Effector memory CD8-positive, alpha-beta T cell (primary cell): ENCODE results near the gene AMY1B.
"Not testable (repeated sequence)": the region's sequence is repeated elsewhere in the genome, so short reads cannot be mapped to it uniquely, and the experiment has no call there.

Experiments used
- ATAC-seq: fragments of 150-1000 bp; cut with Tn5 transposase; replicated peaks from 2 replicates; pipeline ENCODE4 v1.10.0; 2021; ENCODE audit warnings: mild to moderate bottlenecking, moderate library complexity
- DNase-seq, 3 experiments: peaks; one replicate each; pipeline ENCODE4 v3.0.0; 2021
- H3K27ac Mint-ChIP-seq, 2 donors: one replicate each; pipeline ENCODE4 v1.8.0; 2022; ENCODE audit warnings: mild to moderate bottlenecking in 2 of 2, mixed read lengths in 2 of 2, moderate library complexity in 2 of 2
- H3K27me3 Mint-ChIP-seq, 2 donors: one replicate each; pipeline ENCODE4 v1.8.0; 2022; ENCODE audit warnings: mixed read lengths in 2 of 2
- H3K36me3 Mint-ChIP-seq: one replicate; pipeline ENCODE4 v1.8.0; 2022; ENCODE audit warnings: mild to moderate bottlenecking, moderate library complexity, mixed read lengths; ENCODE audit not compliant: insufficient read depth
- H3K4me1 Mint-ChIP-seq, 2 donors: one replicate each; pipeline ENCODE4 v1.8.0; 2022; ENCODE audit warnings: low read depth in 2 of 2, mixed read lengths in 2 of 2
- H3K4me3 Mint-ChIP-seq, 2 donors: one replicate each; pipeline ENCODE4 v1.8.0; 2022; ENCODE audit warnings: mild to moderate bottlenecking in 2 of 2, mixed read lengths in 2 of 2, moderate library complexity in 2 of 2
- H3K9me3 Mint-ChIP-seq, 2 donors: one replicate each; pipeline ENCODE4 v1.8.0; 2022; ENCODE audit warnings: mixed read lengths in 2 of 2
- total RNA-seq, 9 experiments: gene quantifications; one replicate each; lab custom pipeline; 2026; lab: John Stamatoyannopoulos, UW

AMY1B gene
- total RNA-seq: 0 reads per million in 9 experiments

DNA sequence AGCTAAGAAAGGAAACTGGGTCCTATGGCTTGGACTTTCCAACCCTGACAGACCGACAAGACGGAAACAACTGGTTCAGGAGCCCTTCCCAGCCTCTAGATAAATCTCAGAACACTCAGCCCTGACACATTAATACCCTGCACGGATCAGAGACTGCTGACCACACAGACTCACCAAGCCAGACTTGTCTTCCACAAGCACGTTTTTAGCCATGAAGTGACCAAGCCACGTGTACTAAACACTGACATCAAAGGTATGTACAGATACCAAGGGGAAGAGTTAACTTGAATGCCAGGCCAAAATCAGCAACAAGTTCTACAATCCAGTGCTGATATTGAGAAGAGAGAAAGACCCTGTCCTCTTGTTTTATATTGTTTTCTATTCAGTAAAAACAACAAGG is at the start of gene AMY1B:
AMY1B (minus strand) TSS at position 101 of the 400 bp plus-strand sequence. CDS start 571 bp downstream, outside the sequence.
- ATAC-seq, H3K4me1 Mint-ChIP-seq, DNase-seq, H3K36me3 Mint-ChIP-seq, H3K4me3 Mint-ChIP-seq, H3K9me3 Mint-ChIP-seq, H3K27ac Mint-ChIP-seq, H3K27me3 Mint-ChIP-seq: not testable (repeated sequence)

DNA sequence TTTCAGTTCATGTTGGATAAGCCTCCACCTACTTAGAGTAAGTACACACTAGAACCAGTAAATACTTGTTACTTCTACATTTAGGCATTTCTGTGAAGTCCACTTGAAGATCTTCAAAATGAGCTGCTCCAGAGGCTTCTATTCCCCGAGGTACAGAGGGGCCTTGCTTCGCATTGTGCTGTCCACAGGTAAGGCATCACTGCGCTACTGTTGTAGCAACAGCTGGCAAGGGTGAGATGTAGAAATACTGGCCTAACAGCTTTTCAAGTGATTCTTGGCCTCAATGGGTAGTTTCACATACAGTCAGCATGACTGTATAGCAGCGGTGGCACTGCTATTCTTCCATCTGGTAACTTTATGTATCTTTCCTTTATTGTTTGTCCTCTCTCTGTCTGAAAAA is 49.0 kb upstream of the AMY1B start:
- H3K27me3 Mint-ChIP-seq, H3K4me3 Mint-ChIP-seq, ATAC-seq, H3K36me3 Mint-ChIP-seq, H3K27ac Mint-ChIP-seq, H3K9me3 Mint-ChIP-seq, H3K4me1 Mint-ChIP-seq, DNase-seq: not testable (repeated sequence)

GRCh38 chr1:103744449-103744848 is 48.4 kb upstream of the AMY1B start:
- not testable (repeated sequence) for ATAC-seq, H3K36me3 Mint-ChIP-seq, H3K4me3 Mint-ChIP-seq, H3K9me3 Mint-ChIP-seq, H3K27me3 Mint-ChIP-seq, H3K4me1 Mint-ChIP-seq, DNase-seq, H3K27ac Mint-ChIP-seq

DNA sequence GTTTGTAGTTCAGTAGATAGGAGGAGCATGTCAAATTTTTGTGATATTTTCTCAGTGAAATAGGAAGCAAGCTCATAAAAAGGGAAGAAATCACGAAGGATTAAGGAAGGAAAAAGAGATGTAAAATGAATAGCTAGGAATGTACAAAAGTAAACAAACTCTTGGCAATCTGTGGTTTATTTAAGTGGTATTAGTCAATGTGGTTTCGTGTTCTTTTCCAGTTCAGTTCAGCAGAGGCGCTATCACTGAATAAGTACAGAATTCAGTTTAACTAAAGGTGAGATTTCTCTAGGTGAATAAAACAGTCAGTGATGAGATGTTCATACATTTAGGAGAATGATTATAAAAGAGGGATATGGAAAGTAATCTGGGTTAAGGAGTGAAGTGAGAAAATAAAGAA is 42.0 kb upstream of the AMY1B start:
- not testable (repeated sequence) for ATAC-seq, H3K9me3 Mint-ChIP-seq, DNase-seq, H3K4me1 Mint-ChIP-seq, H3K27me3 Mint-ChIP-seq, H3K4me3 Mint-ChIP-seq, H3K27ac Mint-ChIP-seq, H3K36me3 Mint-ChIP-seq

- not testable (repeated sequence) for H3K36me3 Mint-ChIP-seq, H3K4me1 Mint-ChIP-seq, H3K27me3 Mint-ChIP-seq, H3K27ac Mint-ChIP-seq, ATAC-seq, H3K9me3 Mint-ChIP-seq, DNase-seq, H3K4me3 Mint-ChIP-seq
These were observed 39.3 kb upstream of the AMY1B start for GRCh38 chr1:103735334-103735733.

GRCh38 chr1:103721473-103721872 is 25.5 kb upstream of the AMY1B start:
- H3K27me3 Mint-ChIP-seq, ATAC-seq, H3K27ac Mint-ChIP-seq, DNase-seq, H3K4me1 Mint-ChIP-seq, H3K9me3 Mint-ChIP-seq, H3K4me3 Mint-ChIP-seq, H3K36me3 Mint-ChIP-seq: not testable (repeated sequence)

- H3K4me3 Mint-ChIP-seq, H3K4me1 Mint-ChIP-seq, DNase-seq, H3K36me3 Mint-ChIP-seq, ATAC-seq, H3K27ac Mint-ChIP-seq, H3K9me3 Mint-ChIP-seq, H3K27me3 Mint-ChIP-seq: not testable (repeated sequence)
These were observed 21.4 kb upstream of the AMY1B start for GRCh38 chr1:103717404-103717803.

DNA sequence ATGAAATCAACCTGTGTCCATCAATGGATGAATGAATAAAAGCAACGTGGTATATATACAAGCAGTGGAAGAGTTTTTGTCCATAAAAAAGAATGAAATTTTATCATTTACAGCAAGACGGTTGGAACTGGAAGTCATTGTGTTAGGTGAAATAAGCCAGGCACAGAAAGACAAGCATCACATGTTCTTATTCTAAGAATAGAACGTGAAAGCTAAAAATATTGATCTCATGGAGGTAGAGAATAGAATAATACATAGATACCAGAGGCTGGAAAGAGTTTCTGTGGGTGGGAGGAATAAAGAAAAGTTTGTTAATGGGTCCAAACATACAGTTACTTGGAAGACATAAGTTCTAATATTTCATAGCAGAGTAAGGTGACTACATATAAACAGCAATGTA is 14.4 kb upstream of the AMY1B start:
- not testable (repeated sequence) for H3K4me3 Mint-ChIP-seq, H3K36me3 Mint-ChIP-seq

DNA sequence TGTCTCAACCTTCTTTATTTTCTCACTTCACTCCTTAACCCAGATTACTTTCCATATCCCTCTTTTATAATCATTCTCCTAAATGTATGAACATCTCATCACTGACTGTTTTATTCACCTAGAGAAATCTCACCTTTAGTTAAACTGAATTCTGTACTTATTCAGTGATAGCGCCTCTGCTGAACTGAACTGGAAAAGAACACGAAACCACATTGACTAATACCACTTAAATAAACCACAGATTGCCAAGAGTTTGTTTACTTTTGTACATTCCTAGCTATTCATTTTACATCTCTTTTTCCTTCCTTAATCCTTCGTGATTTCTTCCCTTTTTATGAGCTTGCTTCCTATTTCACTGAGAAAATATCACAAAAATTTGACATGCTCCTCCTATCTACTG is 11.7 kb upstream of the AMY1B start:
- not testable (repeated sequence) for H3K9me3 Mint-ChIP-seq, H3K27me3 Mint-ChIP-seq, H3K27ac Mint-ChIP-seq, H3K4me3 Mint-ChIP-seq, DNase-seq, ATAC-seq, H3K4me1 Mint-ChIP-seq, H3K36me3 Mint-ChIP-seq

More for the DNA sequence above, 14.4 kb upstream of the AMY1B start:
- not testable (repeated sequence) for H3K27me3 Mint-ChIP-seq, ATAC-seq, H3K9me3 Mint-ChIP-seq, H3K27ac Mint-ChIP-seq, H3K4me1 Mint-ChIP-seq, DNase-seq

DNA sequence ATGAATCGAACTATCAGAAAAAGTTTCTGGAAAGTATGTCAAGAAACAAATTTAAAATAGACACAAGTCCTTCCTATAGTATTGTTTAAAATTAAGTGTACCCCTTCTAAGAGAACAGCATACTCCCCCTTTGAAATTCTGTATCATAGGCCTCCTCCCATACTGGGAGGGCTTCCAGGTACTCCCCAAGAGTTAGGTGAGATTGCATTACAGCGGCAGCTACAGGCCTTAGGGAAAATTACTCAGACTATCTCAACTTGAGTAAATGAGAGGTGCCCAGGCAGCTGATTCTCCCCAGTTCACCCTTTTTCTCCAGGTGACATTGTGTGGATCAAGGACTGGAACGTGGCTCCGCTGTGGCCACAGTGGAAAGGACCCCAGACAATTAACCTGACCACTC is 5.2 kb upstream of the AMY1B start:
- not testable (repeated sequence) for ATAC-seq, H3K36me3 Mint-ChIP-seq, H3K27ac Mint-ChIP-seq, H3K27me3 Mint-ChIP-seq, H3K9me3 Mint-ChIP-seq, H3K4me3 Mint-ChIP-seq, DNase-seq, H3K4me1 Mint-ChIP-seq

DNA sequence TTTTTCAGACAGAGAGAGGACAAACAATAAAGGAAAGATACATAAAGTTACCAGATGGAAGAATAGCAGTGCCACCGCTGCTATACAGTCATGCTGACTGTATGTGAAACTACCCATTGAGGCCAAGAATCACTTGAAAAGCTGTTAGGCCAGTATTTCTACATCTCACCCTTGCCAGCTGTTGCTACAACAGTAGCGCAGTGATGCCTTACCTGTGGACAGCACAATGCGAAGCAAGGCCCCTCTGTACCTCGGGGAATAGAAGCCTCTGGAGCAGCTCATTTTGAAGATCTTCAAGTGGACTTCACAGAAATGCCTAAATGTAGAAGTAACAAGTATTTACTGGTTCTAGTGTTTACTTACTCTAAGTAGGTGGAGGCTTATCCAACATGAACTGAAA is 4.7 kb upstream of the AMY1B start:
- not testable (repeated sequence) for H3K9me3 Mint-ChIP-seq, ATAC-seq, DNase-seq, H3K4me1 Mint-ChIP-seq, H3K27me3 Mint-ChIP-seq, H3K4me3 Mint-ChIP-seq, H3K36me3 Mint-ChIP-seq, H3K27ac Mint-ChIP-seq

- H3K27ac Mint-ChIP-seq, H3K36me3 Mint-ChIP-seq, H3K9me3 Mint-ChIP-seq, H3K4me1 Mint-ChIP-seq, ATAC-seq, DNase-seq, H3K4me3 Mint-ChIP-seq, H3K27me3 Mint-ChIP-seq: not testable (repeated sequence)
These were observed 1.4 kb upstream of the AMY1B start for GRCh38 chr1:103697430-103697829.

GRCh38 chr1:103676335-103676734 is 19.7 kb downstream of the AMY1B start:
- not testable (repeated sequence) for DNase-seq, ATAC-seq, H3K36me3 Mint-ChIP-seq, H3K27ac Mint-ChIP-seq, H3K27me3 Mint-ChIP-seq, H3K4me3 Mint-ChIP-seq, H3K9me3 Mint-ChIP-seq, H3K4me1 Mint-ChIP-seq

DNA sequence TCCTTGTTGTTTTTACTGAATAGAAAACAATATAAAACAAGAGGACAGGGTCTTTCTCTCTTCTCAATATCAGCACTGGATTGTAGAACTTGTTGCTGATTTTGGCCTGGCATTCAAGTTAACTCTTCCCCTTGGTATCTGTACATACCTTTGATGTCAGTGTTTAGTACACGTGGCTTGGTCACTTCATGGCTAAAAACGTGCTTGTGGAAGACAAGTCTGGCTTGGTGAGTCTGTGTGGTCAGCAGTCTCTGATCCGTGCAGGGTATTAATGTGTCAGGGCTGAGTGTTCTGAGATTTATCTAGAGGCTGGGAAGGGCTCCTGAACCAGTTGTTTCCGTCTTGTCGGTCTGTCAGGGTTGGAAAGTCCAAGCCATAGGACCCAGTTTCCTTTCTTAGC is 40.5 kb downstream of the AMY1B start, which contains the start of gene AMY1A:
AMY1A (plus strand) TSS at position 301 of the 400 bp plus-strand sequence. CDS start 571 bp downstream, outside the sequence.
- not testable (repeated sequence) for H3K36me3 Mint-ChIP-seq, ATAC-seq, H3K9me3 Mint-ChIP-seq, H3K4me1 Mint-ChIP-seq, H3K27ac Mint-ChIP-seq, H3K27me3 Mint-ChIP-seq, DNase-seq, H3K4me3 Mint-ChIP-seq

DNA sequence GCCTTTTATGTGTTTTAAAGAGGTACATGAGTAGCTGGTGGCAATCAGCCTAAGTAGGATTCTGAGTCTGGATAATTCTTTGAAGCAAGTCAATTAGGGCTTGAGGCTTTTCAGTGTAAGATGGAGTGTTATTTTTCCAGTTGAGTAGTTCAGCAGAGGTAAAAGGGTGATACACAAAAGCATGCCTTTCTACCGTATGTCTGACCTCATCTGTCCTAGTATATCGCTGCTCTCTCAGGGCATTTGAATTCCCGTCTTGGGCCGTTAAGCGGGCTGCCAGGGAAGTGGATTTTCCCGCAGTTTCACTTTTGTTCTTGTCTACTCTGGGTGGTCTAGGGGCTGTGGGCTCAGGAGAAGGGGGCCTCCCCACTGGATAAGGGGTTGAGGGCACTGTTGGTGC is 41.9 kb downstream of the AMY1B start:
- not testable (repeated sequence) for DNase-seq

More for the DNA sequence above, 41.9 kb downstream of the AMY1B start:
- H3K27ac Mint-ChIP-seq, ATAC-seq, H3K4me3 Mint-ChIP-seq, H3K36me3 Mint-ChIP-seq, H3K27me3 Mint-ChIP-seq, H3K9me3 Mint-ChIP-seq, H3K4me1 Mint-ChIP-seq: not testable (repeated sequence)
